HFFc6 (cell line): ENCODE results near the gene RRM1. TPM values are rescaled to one million over a fixed set of nuclear protein-coding genes. Genes with fewer than 3 reads are reported as not detected.
"Not testable (repeated sequence)": the region's sequence is repeated elsewhere in the genome, so short reads cannot be mapped to it uniquely, and the experiment has no call there.

Source experiments
- DNase-seq: peaks from one replicate; pipeline ENCODE4 v3.0.0-alpha.2; 2018
- H3K27ac Mint-ChIP-seq: 2 replicates; pipeline ENCODE4 v1.8.0; 2020; ENCODE audit warnings: mild to moderate bottlenecking, mixed read lengths
- H3K27me3 Mint-ChIP-seq: 2 replicates; pipeline ENCODE4 v1.8.0; 2021; ENCODE audit warnings: mild to moderate bottlenecking, moderate library complexity, mixed read lengths; ENCODE audit not compliant: insufficient read depth
- H3K36me3 Mint-ChIP-seq: 2 replicates; pipeline ENCODE4 v1.8.0; 2021; ENCODE audit warnings: low read depth, mixed read lengths
- H3K4me1 Mint-ChIP-seq: 2 replicates; pipeline ENCODE4 v1.8.0; 2020; ENCODE audit warnings: low read depth, mixed read lengths
- H3K4me3 Mint-ChIP-seq: 2 replicates; pipeline ENCODE4 v1.8.0; 2020; ENCODE audit warnings: mild to moderate bottlenecking, moderate library complexity, mixed read lengths
- H3K9me3 Mint-ChIP-seq: 2 replicates; pipeline ENCODE4 v1.8.0; 2020; ENCODE audit warnings: mild to moderate bottlenecking, mixed read lengths
- CTCF ChIP-seq: fragments of 200-600 bp; sonication (generic); IDR thresholded peaks from 2 replicates; pipeline ENCODE4 v1.5.0; 2021; ENCODE audit warnings: antibody characterized with exemption, mild to moderate bottlenecking
- total RNA-seq, 6 experiments: library from RNA; stranded (reverse); fragmentation: NEBNext Ultra II Directional; extraction: Animal tissue kit (Norgen Biotek cat#: 25700); gene quantifications; 2 replicates in 1 of 6; 3 replicates in 5 of 6; pipeline ENCODE4 v1.2.3, GENCODE V29; 2021

RRM1 gene
- total RNA-seq, 6 experiments from 2014 or later = 68.1 to 145 (median 126) TPM

GRCh38 chr11:4161305-4161704, 66.7 kb downstream of the RRM1 start:
- no peak for DNase-seq
- H3K27me3 Mint-ChIP-seq = peaks cover 2% of the 10 kb centered on the region; the same call in 1 of the 2 replicates
- H3K9me3 Mint-ChIP-seq = no peaks in the 10 kb centered on the region
- TF ChIP-seq CTCF = no peak
- no peaks in the 10 kb centered on the region for H3K36me3 Mint-ChIP-seq
- H3K4me1 Mint-ChIP-seq = no peaks in the 10 kb centered on the region
- H3K27ac Mint-ChIP-seq = no peak overlapping the region
- H3K4me3 Mint-ChIP-seq = no peak overlapping the region

- H3K27ac Mint-ChIP-seq = no peak overlapping the region
- H3K36me3 Mint-ChIP-seq = no peaks in the 10 kb centered on the region
These were observed 70.4 kb downstream of the RRM1 start for GRCh38 chr11:4164884-4165590.

GRCh38 chr11:4167292-4167691, 72.7 kb downstream of the RRM1 start:
- Mint-ChIP-seq H3K4me3 (no peak overlapping the region), H3K9me3 (no peaks in the 10 kb centered on the region), H3K27me3 (peaks cover 5% of the 10 kb centered on the region; the same call in 1 of the 2 replicates), H3K4me1 (no peaks in the 10 kb centered on the region), H3K36me3 (no peaks in the 10 kb centered on the region), H3K27ac (no peak overlapping the region)
- no peak for TF ChIP-seq CTCF
- no peak for DNase-seq

More at GRCh38 chr11:4164884-4165590, 70.4 kb downstream of the RRM1 start:
- Mint-ChIP-seq H3K4me3 (no peak overlapping the region), H3K9me3 (no peaks in the 10 kb centered on the region), H3K27me3 (peaks cover 5% of the 10 kb centered on the region; the same call in 1 of the 2 replicates), H3K4me1 (no peaks in the 10 kb centered on the region)
- DNase-seq = no peak
- no peak for TF ChIP-seq CTCF

GRCh38 chr11:4167758-4168157, 73.2 kb downstream of the RRM1 start:
- H3K4me3 Mint-ChIP-seq = no peak overlapping the region
- DNase-seq = no peak
- H3K4me1 Mint-ChIP-seq = no peaks in the 10 kb centered on the region
- H3K27me3 Mint-ChIP-seq = peaks cover 5% of the 10 kb centered on the region; the same call in 1 of the 2 replicates
- H3K9me3 Mint-ChIP-seq = no peaks in the 10 kb centered on the region
- no peaks in the 10 kb centered on the region for H3K36me3 Mint-ChIP-seq
- no peak for TF ChIP-seq CTCF
- no peak overlapping the region for H3K27ac Mint-ChIP-seq

GRCh38 chr11:4175620-4176350, 81.2 kb downstream of the RRM1 start:
- not testable (repeated sequence) for DNase-seq, H3K36me3 Mint-ChIP-seq, H3K27me3 Mint-ChIP-seq, H3K27ac Mint-ChIP-seq, H3K4me1 Mint-ChIP-seq, H3K9me3 Mint-ChIP-seq, H3K4me3 Mint-ChIP-seq
